GM21526 (cell line): ENCODE data around the gene NBPF20.
"Not testable (repeated sequence)": the region's sequence is repeated elsewhere in the genome, so short reads cannot be mapped to it uniquely, and the experiment has no call there.

Source experiments
- ATAC-seq: cut with Tn5 transposase; IDR thresholded peaks from one replicate; pipeline ENCODE4 v1.9.1; 2021; ENCODE audit warnings: moderate library complexity; ENCODE audit not compliant: unreplicated experiment, low FRiP score

Gene NBPF20

DNA sequence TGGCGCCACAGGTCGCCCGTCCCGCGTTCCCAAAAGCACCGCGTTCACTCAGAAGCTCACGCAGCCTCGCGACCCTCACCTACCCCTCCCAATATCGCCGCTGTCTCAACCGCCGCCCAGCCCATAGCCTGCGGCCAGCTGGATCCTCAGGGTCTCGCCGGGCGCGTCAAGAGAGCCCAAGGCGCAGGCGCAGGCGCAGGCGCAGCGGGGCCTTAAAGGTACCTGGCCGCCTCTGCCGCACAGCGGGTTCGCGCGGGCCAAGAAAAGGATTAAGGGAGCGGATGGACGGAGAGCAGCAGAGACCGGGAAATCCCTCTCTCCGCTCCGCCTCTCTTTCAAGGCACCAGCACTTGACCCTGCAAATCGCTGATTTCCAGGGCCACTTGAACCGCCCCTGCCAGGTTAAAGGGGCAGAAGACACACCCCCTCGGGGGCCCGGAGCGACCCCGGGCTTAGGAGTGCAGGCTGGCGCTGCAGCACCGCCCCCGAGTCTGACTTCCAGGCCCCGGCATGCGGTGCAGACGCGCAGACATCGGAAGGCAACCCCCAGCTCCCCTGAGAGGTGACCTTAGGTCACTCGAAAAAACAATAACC, at the start of gene NBPF20:
Gene NBPF20, minus strand, starts transcription at position 168 of the 594 bp plus-strand sequence. CDS start 20,331 bp downstream, outside the sequence.
- peak; percentile 91 for ATAC-seq

DNA sequence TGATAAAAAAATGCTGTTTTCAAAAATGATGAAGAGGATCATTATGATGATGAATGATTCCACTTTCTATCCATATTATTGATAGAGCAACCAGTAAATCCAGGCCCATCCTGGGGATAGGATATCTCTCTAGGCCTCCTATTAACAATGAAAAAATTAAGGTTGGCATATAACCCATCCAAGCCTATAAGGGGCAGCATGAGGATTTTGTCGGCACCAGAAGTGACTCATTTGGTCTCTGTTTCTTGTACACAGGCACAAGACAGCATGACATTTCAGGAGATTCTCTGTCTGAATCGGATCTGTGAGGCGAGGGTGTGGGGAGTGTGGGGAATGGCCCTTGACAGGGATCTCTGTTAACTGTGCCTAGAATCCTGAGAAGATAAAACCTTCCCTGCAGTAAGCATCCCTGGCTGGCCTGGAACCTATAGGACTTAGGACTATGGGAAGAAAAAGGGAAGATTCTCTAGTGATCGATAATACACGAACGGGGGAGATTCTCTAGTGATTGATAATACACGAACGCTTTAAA, 49.5 kb upstream of the NBPF20 start:
- ATAC-seq, result not testable (repeated sequence)

- ATAC-seq, result not testable (repeated sequence)
Measured at GRCh38 chr1:145472731-145473130, 47.3 kb upstream of the NBPF20 start.

GRCh38 chr1:145471365-145471764, 46.0 kb upstream of the NBPF20 start:
- ATAC-seq, result not testable (repeated sequence)

DNA sequence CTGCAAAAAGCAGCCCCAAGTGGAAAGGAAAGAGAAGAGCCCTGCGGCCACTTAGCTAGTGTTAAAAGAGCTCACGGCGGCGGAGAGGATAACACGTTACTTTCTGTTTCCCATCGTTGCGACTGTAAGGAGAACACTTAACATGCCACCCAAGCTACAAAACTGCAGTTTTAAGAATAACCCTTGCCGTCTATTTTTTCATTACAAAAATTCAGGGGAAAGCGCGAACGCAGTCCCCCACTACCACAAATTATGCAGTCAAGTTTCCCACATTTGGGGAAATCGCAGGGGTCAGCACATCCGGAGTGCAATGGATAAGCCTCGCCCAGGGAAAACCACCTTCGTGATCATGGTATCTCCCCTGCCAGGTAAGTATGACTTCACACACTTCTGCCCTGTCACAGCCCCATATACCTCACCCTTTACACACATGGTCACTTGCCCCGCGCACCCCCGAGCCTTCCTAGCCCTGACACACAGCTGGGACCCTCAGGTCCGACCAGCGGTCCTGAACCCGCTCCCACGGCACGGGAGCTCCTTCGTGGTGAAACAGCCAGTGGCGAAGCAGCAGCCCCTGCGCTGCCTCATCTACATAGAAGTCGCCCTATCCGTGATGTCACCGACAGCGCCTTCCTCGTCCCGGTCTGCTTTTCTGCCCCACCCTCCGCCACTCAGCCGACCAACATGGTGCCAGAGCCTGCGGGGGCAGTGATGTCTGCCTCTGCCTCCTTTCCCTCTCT, 40.2 kb upstream of the NBPF20 start:
- peak; percentile 77 for ATAC-seq

- ATAC-seq, result peak; percentile 23
Measured at GRCh38 chr1:145464708-145465336, 39.4 kb upstream of the NBPF20 start.

GRCh38 chr1:145464017-145464416, 38.6 kb upstream of the NBPF20 start:
- ATAC-seq, result not testable (repeated sequence)

DNA sequence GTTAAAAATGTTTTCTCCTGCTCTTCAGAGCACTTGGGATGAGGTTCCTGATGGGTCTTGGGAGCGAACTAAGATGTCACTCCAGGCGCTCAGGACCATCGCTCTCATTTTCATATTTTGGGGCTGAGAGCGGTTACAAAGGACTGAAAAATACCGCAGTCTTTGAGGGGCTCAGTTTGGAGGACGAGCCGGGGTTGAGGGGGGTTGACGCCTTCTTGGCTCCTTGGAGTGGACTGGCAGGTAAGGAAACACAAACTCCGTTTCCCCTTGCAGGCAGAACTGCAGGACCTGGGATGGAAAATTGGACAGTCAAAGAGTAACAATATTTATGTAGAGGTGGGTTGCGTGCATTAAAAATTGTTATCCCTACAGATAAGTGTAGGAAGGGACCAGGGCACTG, 35.3 kb upstream of the NBPF20 start:
- ATAC-seq, result not testable (repeated sequence)

- not testable (repeated sequence) for ATAC-seq
Measured at GRCh38 chr1:145460048-145460447, 34.6 kb upstream of the NBPF20 start.

- ATAC-seq, result not testable (repeated sequence)
Measured at GRCh38 chr1:145459591-145459990, 34.2 kb upstream of the NBPF20 start.

DNA sequence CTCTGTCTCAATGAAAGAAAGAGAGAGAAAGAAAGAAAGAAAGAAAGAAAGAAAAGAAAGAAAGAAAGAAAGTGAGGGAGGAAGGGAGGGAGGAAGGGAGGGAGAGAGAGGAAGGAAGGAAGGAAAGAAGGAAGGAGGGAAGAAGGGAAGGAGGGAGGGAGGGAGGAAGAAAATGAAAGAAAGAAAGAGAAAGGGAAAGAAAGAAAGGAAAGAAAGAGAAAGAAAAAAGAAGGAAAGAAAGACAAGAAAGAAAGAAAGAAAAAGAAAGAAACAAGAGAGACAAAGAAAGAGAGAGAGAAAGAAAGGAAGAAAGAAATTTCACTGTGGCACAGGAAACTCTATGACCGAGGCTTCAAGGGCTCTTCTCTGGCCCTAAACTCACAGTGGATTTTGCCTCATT, 33.7 kb upstream of the NBPF20 start:
- not testable (repeated sequence) for ATAC-seq

DNA sequence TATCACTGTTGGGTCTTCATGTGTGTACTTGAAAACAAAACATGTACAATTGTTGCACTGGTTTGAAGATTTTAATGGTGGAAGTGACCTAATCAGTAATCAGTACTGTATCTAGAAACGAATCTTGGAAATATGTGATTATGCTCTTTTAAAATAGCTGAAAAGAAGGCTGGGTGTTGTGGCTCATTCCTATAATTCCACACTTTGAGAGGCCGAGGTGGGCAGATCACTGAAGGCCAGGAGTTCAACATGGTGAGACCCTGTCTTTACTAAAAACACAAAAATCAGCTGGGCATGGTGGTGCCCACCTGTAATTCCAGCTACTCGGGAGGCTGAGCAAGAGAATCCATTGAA, 29.4 kb upstream of the NBPF20 start:
- ATAC-seq, result not testable (repeated sequence)

- ATAC-seq, result not testable (repeated sequence)
Measured at GRCh38 chr1:145453873-145454823, 28.7 kb upstream of the NBPF20 start.

GRCh38 chr1:145452506-145452905, 27.1 kb upstream of the NBPF20 start:
- not testable (repeated sequence) for ATAC-seq

- ATAC-seq, result not testable (repeated sequence)
Measured at GRCh38 chr1:145451914-145452313, 26.5 kb upstream of the NBPF20 start.

- ATAC-seq, result not testable (repeated sequence)
Measured at GRCh38 chr1:145445219-145445618, 19.8 kb upstream of the NBPF20 start.

- not testable (repeated sequence) for ATAC-seq
Measured at GRCh38 chr1:145442340-145442739, 16.9 kb upstream of the NBPF20 start.

DNA sequence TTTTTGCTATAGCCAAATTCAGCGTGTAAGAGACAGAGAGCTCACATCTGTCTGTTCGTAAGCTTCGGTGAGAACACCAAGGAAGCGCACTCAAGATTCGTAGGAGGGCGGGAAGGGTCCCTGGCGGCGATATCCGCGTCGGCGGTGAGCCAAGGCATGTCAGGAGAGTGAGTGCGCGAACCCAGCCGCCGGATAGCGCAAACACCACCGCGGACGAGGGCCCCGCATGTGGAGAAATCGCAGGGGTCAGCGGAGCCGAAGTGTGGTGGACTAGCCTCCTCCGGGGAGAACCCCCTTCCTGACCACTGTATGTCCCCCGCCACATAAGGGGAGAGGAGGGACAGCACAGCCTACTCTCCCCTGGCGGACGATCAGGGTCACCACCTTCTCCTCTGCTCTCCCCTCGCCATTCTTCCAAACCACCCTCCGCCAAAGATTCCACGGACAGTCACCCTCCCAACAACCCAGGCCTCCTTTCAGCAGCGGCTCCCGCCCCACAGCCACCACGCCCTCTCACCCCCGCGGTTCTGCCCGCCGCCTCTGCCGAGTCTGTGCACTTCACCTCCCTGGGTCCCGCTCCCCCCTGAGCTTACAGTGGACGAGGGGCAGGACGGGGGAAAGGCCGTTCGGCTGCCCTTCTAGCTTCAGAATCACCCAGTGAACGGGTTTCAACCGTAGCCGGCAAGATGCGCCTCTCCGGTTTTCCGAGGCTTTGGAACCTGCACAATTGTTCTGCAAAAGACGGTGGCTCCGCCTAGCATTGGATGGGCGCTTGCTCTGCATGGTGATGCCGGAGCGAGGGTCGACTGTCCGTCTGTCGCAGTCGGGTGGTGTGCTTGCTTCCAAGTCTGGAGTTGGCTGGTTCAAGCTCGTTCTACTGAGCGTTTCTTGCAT, 6.2 kb upstream of the NBPF20 start:
- ATAC-seq, result not testable (repeated sequence)

GRCh38 chr1:145430830-145431229, 5.4 kb upstream of the NBPF20 start:
- ATAC-seq, result not testable (repeated sequence)
